Activated CD8-positive, alpha-beta T cell treated with anti-CD3 and anti-CD28 coated beads for 36 hours (primary cell): ENCODE results near the gene LNX1. TPM values are rescaled to one million over a fixed set of nuclear protein-coding genes. Genes with fewer than 3 reads are reported as not detected.

Experiments used
- ATAC-seq: fragments of 200-7000 bp; cut with Tn5 transposase; one replicate; pipeline ENCODE4 v1.10.0; 2021; ENCODE audit warnings: mild to moderate bottlenecking, moderate library complexity
- CTCF ChIA-PET: fragments of 350-600 bp; sonication (Branson Sonifier 250); formaldehyde crosslinking; loops from one replicate; lab custom pipeline; 2021; ENCODE audit warnings: antibody characterized with exemption; lab: Charles Lee
- POLR2A ChIA-PET: fragments of 350-600 bp; sonication (Branson Sonifier 250); formaldehyde crosslinking; loops from one replicate; lab custom pipeline; 2021; ENCODE audit warnings: antibody characterized with exemption; lab: Charles Lee
- DNase-seq: peaks from one replicate; pipeline ENCODE4 v3.0.0-alpha.2; 2020
- H3K27ac Mint-ChIP-seq: one replicate; pipeline ENCODE4 v1.8.0; 2021; ENCODE audit warnings: mild to moderate bottlenecking, mixed read lengths
- H3K27me3 Mint-ChIP-seq: one replicate; pipeline ENCODE4 v1.8.0; 2021; ENCODE audit warnings: mixed read lengths
- H3K36me3 Mint-ChIP-seq: one replicate; pipeline ENCODE4 v1.8.0; 2021; ENCODE audit warnings: low read depth, mixed read lengths
- H3K4me1 Mint-ChIP-seq: one replicate; pipeline ENCODE4 v1.8.0; 2021; ENCODE audit warnings: low read depth, mixed read lengths
- H3K4me3 Mint-ChIP-seq: one replicate; pipeline ENCODE4 v1.8.0; 2021; ENCODE audit warnings: mild to moderate bottlenecking, moderate library complexity, mixed read lengths
- H3K9me3 Mint-ChIP-seq: one replicate; pipeline ENCODE4 v1.8.0; 2021; ENCODE audit warnings: mixed read lengths
- CTCF ChIP-seq: fragments of 200-600 bp; IDR thresholded peaks from one replicate; pipeline ENCODE4 v1.8.0; 2022; ENCODE audit warnings: antibody characterized with exemption, mild to moderate bottlenecking
- intact Hi-C: fragments of 100-400 bp; cut with micrococcal nuclease; formaldehyde crosslinking; loops from one replicate; pipeline ENCODE4 v1.10.0; 2022
- total RNA-seq, 2 experiments: library from RNA; stranded (reverse); gene quantifications; one replicate each; pipeline ENCODE4 v1.2.3, GENCODE V29; 2021

LNX1 gene
- total RNA-seq, 2 experiments from 2014 or later, result not detected

GRCh38 chr4:53579826-53580225 lies 11.5 kb downstream of the LNX1 start:
- intact Hi-C loops, result no loop called here
- peaks cover 8% of the 10 kb centered on the region for H3K27me3 Mint-ChIP-seq
- H3K9me3 Mint-ChIP-seq, result no peaks in the 10 kb centered on the region
- H3K4me1 Mint-ChIP-seq, result no peaks in the 10 kb centered on the region
- no peak for ATAC-seq
- H3K27ac Mint-ChIP-seq, result no peak overlapping the region
- POLR2A ChIA-PET, result no interaction called here
- no peak for TF ChIP-seq CTCF
- CTCF ChIA-PET, result no interaction called here
- no peak for DNase-seq
- H3K36me3 Mint-ChIP-seq, result no peaks in the 10 kb centered on the region
- H3K4me3 Mint-ChIP-seq, result no peak overlapping the region

- H3K4me1 Mint-ChIP-seq, result no peaks in the 10 kb centered on the region
- no peaks in the 10 kb centered on the region for H3K36me3 Mint-ChIP-seq
- peaks cover 1% of the 10 kb centered on the region for H3K27me3 Mint-ChIP-seq
- H3K9me3 Mint-ChIP-seq, result no peaks in the 10 kb centered on the region
- DNase-seq (no peak), ATAC-seq (no peak)
- POLR2A ChIA-PET, result no interaction called here
- no peak overlapping the region for H3K27ac Mint-ChIP-seq
- CTCF ChIA-PET, result interaction anchor here (1.1 kb wide), 1 partner anchor 46 kb away, joined by 3 read pairs; no protein-coding TSS in a partner anchor
- no peak overlapping the region for H3K4me3 Mint-ChIP-seq
- no peak for TF ChIP-seq CTCF
- intact Hi-C loops, result no loop called here
Measured at GRCh38 chr4:53576676-53577372, 14.5 kb downstream of the LNX1 start.

- POLR2A ChIA-PET, result no interaction called here
- TF ChIP-seq CTCF, result no peak
- DNase-seq, result no peak
- Mint-ChIP-seq H3K36me3 (no peaks in the 10 kb centered on the region), H3K4me3 (no peak overlapping the region), H3K4me1 (no peaks in the 10 kb centered on the region), H3K27ac (no peak overlapping the region), H3K27me3 (no peaks in the 10 kb centered on the region), H3K9me3 (no peaks in the 10 kb centered on the region)
- intact Hi-C loops, result no loop called here
- CTCF ChIA-PET, result interaction anchor here (1.1 kb wide), 1 partner anchor 45 kb away, joined by 3 read pairs; no protein-coding TSS in a partner anchor
- ATAC-seq, result no peak
Measured at GRCh38 chr4:53576071-53576617, 15.1 kb downstream of the LNX1 start.

- ChIA-PET POLR2A (no interaction called here), CTCF (interaction anchor here (1.1 kb wide), 1 partner anchor 45 kb away, joined by 3 read pairs; no protein-coding TSS in a partner anchor)
- H3K4me1 Mint-ChIP-seq, result no peaks in the 10 kb centered on the region
- no peak for TF ChIP-seq CTCF
- no peaks in the 10 kb centered on the region for H3K27me3 Mint-ChIP-seq
- H3K4me3 Mint-ChIP-seq, result no peak overlapping the region
- intact Hi-C loops, result no loop called here
- no peaks in the 10 kb centered on the region for H3K9me3 Mint-ChIP-seq
- no peak for DNase-seq
- H3K27ac Mint-ChIP-seq, result no peak overlapping the region
- no peaks in the 10 kb centered on the region for H3K36me3 Mint-ChIP-seq
- no peak for ATAC-seq
Measured at GRCh38 chr4:53575552-53575951, 15.7 kb downstream of the LNX1 start.

GRCh38 chr4:53574528-53574927 lies 16.8 kb downstream of the LNX1 start:
- DNase-seq, result no peak
- H3K9me3 Mint-ChIP-seq, result no peaks in the 10 kb centered on the region
- no peak for ATAC-seq
- no peaks in the 10 kb centered on the region for H3K36me3 Mint-ChIP-seq
- intact Hi-C loops, result no loop called here
- H3K4me3 Mint-ChIP-seq, result no peak overlapping the region
- no peaks in the 10 kb centered on the region for H3K27me3 Mint-ChIP-seq
- no peaks in the 10 kb centered on the region for H3K4me1 Mint-ChIP-seq
- no peak overlapping the region for H3K27ac Mint-ChIP-seq
- TF ChIP-seq CTCF, result no peak
- ChIA-PET POLR2A (interaction anchor here (1.2 kb wide), 1 partner anchor 9 kb away, joined by 3 read pairs; no protein-coding TSS in a partner anchor), CTCF (no interaction called here)
